HEK293T (cell line): ENCODE data around the gene CIDEB.
"Not testable (repeated sequence)": the region's sequence is repeated elsewhere in the genome, so short reads cannot be mapped to it uniquely, and the experiment has no call there.

Experiments used
- CTCF ChIA-PET: fragments of 350-600 bp; formaldehyde crosslinking; extraction: SDS; loops from one replicate; lab custom pipeline; 2021; ENCODE audit warnings: antibody characterized with exemption, inconsistent platforms; lab: Yijun Ruan, JAX
- POLR2A ChIA-PET: fragments of 350-600 bp; formaldehyde crosslinking; extraction: SDS; loops from one replicate; lab custom pipeline; 2020; ENCODE audit warnings: antibody characterized with exemption, inconsistent platforms; lab: Yijun Ruan, JAX
- DNase-seq: peaks from one replicate; pipeline ENCODE4 v3.0.0; 2012; ENCODE audit warnings: mixed read lengths; ENCODE audit errors: extremely low spot score
- ARNT ChIP-seq: fragments of 450-650 bp; IDR thresholded peaks from 2 replicates; pipeline ENCODE4 v1.6.1; 2017; ENCODE audit warnings: mild to moderate bottlenecking
- BHLHE40 ChIP-seq: fragments of 450-650 bp; IDR thresholded peaks from 2 replicates; pipeline ENCODE4 v1.6.1; 2016; ENCODE audit warnings: mild to moderate bottlenecking, moderate library complexity, borderline replicate concordance
- CTBP1 ChIP-seq: fragments of 450-650 bp; IDR thresholded peaks from 2 replicates; pipeline ENCODE4 v1.6.1; 2016; ENCODE audit warnings: borderline replicate concordance
- ELF4 ChIP-seq: fragments of 450-650 bp; IDR thresholded peaks from 2 replicates; pipeline ENCODE4 v1.6.1; 2017; ENCODE audit warnings: antibody characterized with exemption
- FOXA1 ChIP-seq: fragments of 450-650 bp; IDR thresholded peaks from 2 replicates; pipeline ENCODE4 v1.6.1; 2016; ENCODE audit warnings: mild to moderate bottlenecking
- FOXK2 ChIP-seq: fragments of 450-650 bp; IDR thresholded peaks from 2 replicates; pipeline ENCODE4 v1.6.1; 2016; ENCODE audit warnings: mild to moderate bottlenecking
- FOXM1 ChIP-seq: fragments of 450-650 bp; IDR thresholded peaks from 2 replicates; pipeline ENCODE4 v1.6.1; 2017; ENCODE audit warnings: mild to moderate bottlenecking, borderline replicate concordance
- HDGF ChIP-seq: fragments of 450-650 bp; IDR thresholded peaks from 2 replicates; pipeline ENCODE4 v1.6.1; 2017; ENCODE audit warnings: antibody characterized with exemption, borderline replicate concordance
- L3MBTL2 ChIP-seq: fragments of 450-650 bp; conservative IDR thresholded peaks from 2 replicates; pipeline ENCODE4 v1.6.1; 2016; ENCODE audit warnings: mild to moderate bottlenecking
- LEF1 ChIP-seq: fragments of 450-650 bp; IDR thresholded peaks from 2 replicates; pipeline ENCODE4 v1.6.1; 2017; ENCODE audit warnings: mild to moderate bottlenecking, borderline replicate concordance
- NFRKB ChIP-seq: fragments of 450-650 bp; IDR thresholded peaks from 2 replicates; pipeline ENCODE4 v1.6.1; 2016; ENCODE audit warnings: mild to moderate bottlenecking, moderate library complexity
- PKNOX1 ChIP-seq: fragments of 450-650 bp; IDR thresholded peaks from 2 replicates; pipeline ENCODE4 v1.6.1; 2016
- SP1 ChIP-seq: fragments of 450-650 bp; IDR thresholded peaks from 2 replicates; pipeline ENCODE4 v1.6.1; 2017
- SUZ12 ChIP-seq: fragments of 450-650 bp; IDR thresholded peaks from 2 replicates; pipeline ENCODE4 v1.6.1; 2016; ENCODE audit warnings: mild to moderate bottlenecking
- TARDBP ChIP-seq: fragments of 450-650 bp; IDR thresholded peaks from 2 replicates; pipeline ENCODE4 v1.6.1; 2016
- ZNF384 ChIP-seq: fragments of 450-650 bp; IDR thresholded peaks from 2 replicates; pipeline ENCODE4 v1.6.1; 2016

The CIDEB gene

GRCh38 chr14:24329073-24329663, 21.4 kb upstream of the CIDEB start:
- TF ChIP-seq TARDBP (no peak), NFRKB (no peak), PKNOX1 (no peak), FOXM1 (no peak), ZNF384 (no peak), BHLHE40 (no peak), SP1 (no peak), FOXK2 (no peak), SUZ12 (no peak)
- ChIA-PET CTCF (interaction anchor here (1.5 to 9.6 kb wide), 2 partner anchors 101 to 107 kb away, joined by 10 to 145 read pairs; partner anchors contain the start of genes CBLN3 and KHNYN), POLR2A (interaction anchor here (1.0 kb wide), 1 partner anchor 101 kb away, joined by 4 read pairs; the partner anchor contains the start of genes CBLN3 and KHNYN)
- no peak for DNase-seq

- CTCF ChIA-PET: interaction anchor here (0.6 to 9.6 kb wide), 6 partner anchors 9 to 766 kb away, joined by 3 to 145 read pairs (median 3); partner anchors contain the start of genes CBLN3 and KHNYN
- DNase-seq: not testable (repeated sequence)
- POLR2A ChIA-PET: interaction anchor here (1.0 kb wide), 1 partner anchor 104 kb away, joined by 3 read pairs; no protein-coding TSS in a partner anchor
Measured at GRCh38 chr14:24327914-24328313, 20.1 kb upstream of the CIDEB start.

- DNase-seq: no peak
Measured at GRCh38 chr14:24327303-24327702, 19.5 kb upstream of the CIDEB start.

GRCh38 chr14:24325963-24326362, 18.2 kb upstream of the CIDEB start:
- TF ChIP-seq LEF1 (no peak), ARNT (no peak), FOXK2 (no peak), L3MBTL2 (no peak), SUZ12 (no peak), HDGF (no peak), NFRKB (no peak), FOXA1 (no peak), FOXM1 (no peak), SP1 (no peak)
- POLR2A ChIA-PET: interaction anchor here (1.0 kb wide), 1 partner anchor 40 kb away, joined by 4 read pairs; no protein-coding TSS in a partner anchor
- DNase-seq: no peak
- CTCF ChIA-PET: interaction anchor here (1.6 kb wide), 1 partner anchor 18 kb away, joined by 7 read pairs; the partner anchor contains the start of gene CIDEB

More at GRCh38 chr14:24327303-24327702, 19.5 kb upstream of the CIDEB start:
- ChIA-PET POLR2A (no interaction called here), CTCF (interaction anchor here (0.6 to 9.6 kb wide), 5 partner anchors 22 to 352 kb away, joined by 3 to 145 read pairs (median 3); partner anchors contain the start of genes CBLN3 and KHNYN)
- TF ChIP-seq L3MBTL2 (no peak), FOXA1 (no peak), FOXK2 (no peak), LEF1 (no peak)

GRCh38 chr14:24325041-24325530, 17.3 kb upstream of the CIDEB start:
- ChIA-PET CTCF (interaction anchor here (1.1 to 1.6 kb wide), 2 partner anchors 17 to 106 kb away, joined by 6 to 7 read pairs; partner anchors contain the start of gene CIDEB), POLR2A (interaction anchor here (1.0 to 1.5 kb wide), 4 partner anchors 41 to 117 kb away, joined by 3 to 7 read pairs (median 4); partner anchors contain the start of gene RABGGTA)
- TF ChIP-seq LEF1 (no peak), HDGF (no peak), FOXK2 (no peak), FOXA1 (no peak), NFRKB (no peak), BHLHE40 (no peak)
- DNase-seq: no peak

- no peak for TF ChIP-seq ARNT
- TF ChIP-seq FOXK2: no peak
- no peak for TF ChIP-seq FOXM1
- no peak for TF ChIP-seq LEF1
- no peak for TF ChIP-seq SUZ12
- no peak for TF ChIP-seq HDGF
- TF ChIP-seq CTBP1: no peak
- no peak for TF ChIP-seq SP1
- TF ChIP-seq FOXA1: no peak
- no peak for TF ChIP-seq BHLHE40
- no peak for TF ChIP-seq L3MBTL2
- no peak for TF ChIP-seq TARDBP
- no peak for TF ChIP-seq ELF4
- no peak for TF ChIP-seq PKNOX1
- TF ChIP-seq NFRKB: no peak
- no peak for TF ChIP-seq ZNF384
- ChIA-PET CTCF (interaction anchor here (1.1 to 1.3 kb wide), 2 partner anchors 16 to 108 kb away, joined by 5 to 6 read pairs; partner anchors contain the start of gene CIDEB), POLR2A (interaction anchor here (1.0 to 1.5 kb wide), 3 partner anchors 53 to 118 kb away, joined by 3 to 7 read pairs (median 3); partner anchors contain the start of gene RABGGTA)
- no peak for DNase-seq
Measured at GRCh38 chr14:24324024-24324423, 16.2 kb upstream of the CIDEB start.

- ChIA-PET CTCF (interaction anchor here (1.0 to 1.3 kb wide), 2 partner anchors 16 to 80 kb away, joined by 4 to 5 read pairs; partner anchors contain the start of gene CIDEB), POLR2A (interaction anchor here (1.0 to 1.4 kb wide), 2 partner anchors 107 to 119 kb away, joined by 3 to 5 read pairs; partner anchors contain the start of gene KHNYN)
- DNase-seq: no peak
Measured at GRCh38 chr14:24323341-24323740, 15.6 kb upstream of the CIDEB start.

More at GRCh38 chr14:24323341-24323740, 15.6 kb upstream of the CIDEB start:
- TF ChIP-seq BHLHE40 (no peak), SUZ12 (no peak), ARNT (no peak), FOXK2 (no peak), PKNOX1 (no peak)
